ENCODE measurements around the gene RAB27A. TPM values are rescaled to one million over a fixed set of nuclear protein-coding genes. Genes with fewer than 3 reads are reported as not detected.

The RAB27A gene
- total and polyA plus RNA-seq, 9 of the 15 experiments (the other 6 are each of a cell fraction or from before 2014, with no cell fraction given), result 31.5 to 171 (median 80.4) TPM

DNA sequence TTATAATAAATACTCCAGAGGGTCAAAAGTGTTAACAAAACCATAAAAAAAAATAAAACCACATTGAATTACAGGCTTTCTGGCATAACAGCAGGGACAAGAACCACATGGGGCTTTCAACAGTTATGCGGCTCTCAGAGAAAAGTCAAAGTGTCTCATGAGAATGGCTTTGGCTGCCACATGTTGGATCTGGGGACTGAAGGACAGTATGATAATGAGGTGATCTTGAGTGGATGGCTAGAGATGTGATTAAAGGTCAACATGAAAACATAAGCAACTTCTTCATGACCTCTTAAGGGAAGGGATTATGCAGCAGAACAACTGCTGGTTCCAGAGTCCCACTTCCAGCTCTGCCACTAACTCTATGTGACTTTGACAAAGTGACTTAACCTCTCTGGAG is 5.2 kb downstream of the RAB27A start:
- FAIRE-seq (no peak), DNase-seq (ENCODE audit: extremely low read depth in 1 of 4, low spot score in 3 of 4) (peak in 1 of 4 experiments; percentile 45), ATAC-seq (no peak)
- WGBS (ENCODE audit: insufficient coverage, low coverage, missing lambda C conversion rate), result 42% methylated on average over 1 of the region's 1 CpG
- H3K4me3 ChIP-seq, result no peak overlapping the region
- BruUV-seq (replicated peaks), result no TSS peak
- peaks cover 94% of the 10 kb centered on the region for H3K79me2 ChIP-seq (ENCODE audit: control insufficient read depth, insufficient read depth, low read length)
- peaks cover 33% of the 10 kb centered on the region for H3K36me3 ChIP-seq (ENCODE audit: control insufficient read depth, insufficient read depth, low read length)
- peaks cover 4% of the 10 kb centered on the region for H3K9me1 ChIP-seq (ENCODE audit: control insufficient read depth, insufficient read depth, low read length)
- H3K4me1 ChIP-seq (replicated peaks in 1 of 2; ENCODE audit: control insufficient read depth in 2 of 2, insufficient read depth in 2 of 2, low read length in 2 of 2), result peaks cover 21 to 63% of the 10 kb centered on the region in 2 experiments
- ChIA-PET CTCF (ENCODE audit: low intra/inter-chr PET ratio) (no interaction called here), POLR2A (interaction anchor here (0.7 to 0.8 kb wide), 2 partner anchors 12 to 34 kb away, joined by 3 to 4 read pairs; partner anchors contain the start of genes PIGB and PIGBOS1)
- H3K4me2 ChIP-seq (ENCODE audit: insufficient read depth, low read length), result peak overlapping the region; percentile 31
- in situ Hi-C loops (cut with MboI), result loop anchor here (5.0 kb wide), 1 partner anchor 42 kb away; no protein-coding TSS in a partner anchor
- peak overlapping the region in 1 of 2 experiments; percentile 34; a peak in 2 of 4 replicates for H3K9ac ChIP-seq (ENCODE audit: insufficient read depth in 1 of 2, low read depth in 2 of 2, low read length in 2 of 2)
- peak overlapping the region; percentile 80; the same call in 2 of the 3 replicates for H3K27ac ChIP-seq (ENCODE audit: extremely low read depth, low read depth, low read length)
- no peaks in the 10 kb centered on the region for H3K27me3 ChIP-seq (ENCODE audit: control insufficient read depth in 2 of 2, insufficient read depth in 2 of 2, low read length in 2 of 2)
- H2AFZ ChIP-seq (ENCODE audit: low read depth, low read length), result no peak overlapping the region
- intact Hi-C loops (cut with micrococcal nuclease), result no loop called here
- no peaks in the 10 kb centered on the region for H3K9me3 ChIP-seq (replicated peaks; ENCODE audit: control insufficient read depth, insufficient read depth, low read depth, low read length)
- peaks cover 10% of the 10 kb centered on the region; the same call in 1 of the 2 replicates for H4K20me1 ChIP-seq (replicated peaks; ENCODE audit: control insufficient read depth, insufficient read depth, low read length)
- TF ChIP-seq, protein P1, sequence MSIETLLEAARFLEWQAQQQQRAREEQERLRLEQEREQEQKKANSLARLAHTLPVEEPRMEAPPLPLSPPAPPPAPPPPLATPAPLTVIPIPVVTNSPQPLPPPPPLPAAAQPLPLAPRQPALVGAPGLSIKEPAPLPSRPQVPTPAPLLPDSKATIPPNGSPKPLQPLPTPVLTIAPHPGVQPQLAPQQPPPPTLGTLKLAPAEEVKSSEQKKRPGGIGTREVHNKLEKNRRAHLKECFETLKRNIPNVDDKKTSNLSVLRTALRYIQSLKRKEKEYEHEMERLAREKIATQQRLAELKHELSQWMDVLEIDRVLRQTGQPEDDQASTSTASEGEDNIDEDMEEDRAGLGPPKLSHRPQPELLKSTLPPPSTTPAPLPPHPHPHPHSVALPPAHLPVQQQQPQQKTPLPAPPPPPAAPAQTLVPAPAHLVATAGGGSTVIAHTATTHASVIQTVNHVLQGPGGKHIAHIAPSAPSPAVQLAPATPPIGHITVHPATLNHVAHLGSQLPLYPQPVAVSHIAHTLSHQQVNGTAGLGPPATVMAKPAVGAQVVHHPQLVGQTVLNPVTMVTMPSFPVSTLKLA (conservative IDR thresholded peaks at IDR 0.05), result peak in 1 of 2 experiments; percentile 25; a peak in 1 of 4 replicates
- TF ChIP-seq PRPF4 (IDR thresholded peaks at IDR 0.05; ENCODE audit: insufficient read depth, low read depth, low read length, poor library complexity, severe bottlenecking) (no peak), NR2C1 (IDR thresholded peaks at IDR 0.05) (peak; percentile 54), NR2C1 (tag; IDR thresholded peaks at IDR 0.05) (peak; percentile 60), HCFC1 (IDR thresholded peaks at IDR 0.05; ENCODE audit: low read depth, low read length) (no peak), MEIS2 (IDR thresholded peaks at IDR 0.05; ENCODE audit: partially characterized antibody) (no peak), LEF1 (IDR thresholded peaks at IDR 0.05) (no peak), NR2C2 (CRISPR knock-in tag; IDR thresholded peaks at IDR 0.05) (no peak), NR2C2 (tag; IDR thresholded peaks at IDR 0.05) (peak; percentile 31; the same call in 1 of the 2 replicates), E2F3 (CRISPR knock-in tag; IDR thresholded peaks at IDR 0.05) (no peak)
- TF ChIP-seq, protein P2, sequence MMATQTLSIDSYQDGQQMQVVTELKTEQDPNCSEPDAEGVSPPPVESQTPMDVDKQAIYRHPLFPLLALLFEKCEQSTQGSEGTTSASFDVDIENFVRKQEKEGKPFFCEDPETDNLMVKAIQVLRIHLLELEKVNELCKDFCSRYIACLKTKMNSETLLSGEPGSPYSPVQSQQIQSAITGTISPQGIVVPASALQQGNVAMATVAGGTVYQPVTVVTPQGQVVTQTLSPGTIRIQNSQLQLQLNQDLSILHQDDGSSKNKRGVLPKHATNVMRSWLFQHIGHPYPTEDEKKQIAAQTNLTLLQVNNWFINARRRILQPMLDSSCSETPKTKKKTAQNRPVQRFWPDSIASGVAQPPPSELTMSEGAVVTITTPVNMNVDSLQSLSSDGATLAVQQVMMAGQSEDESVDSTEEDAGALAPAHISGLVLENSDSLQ (IDR thresholded peaks at IDR 0.05), result 0 out of 2 replicates have a peak, but pooled peaks have one; percentile 10
- TF ChIP-seq, protein P3, sequence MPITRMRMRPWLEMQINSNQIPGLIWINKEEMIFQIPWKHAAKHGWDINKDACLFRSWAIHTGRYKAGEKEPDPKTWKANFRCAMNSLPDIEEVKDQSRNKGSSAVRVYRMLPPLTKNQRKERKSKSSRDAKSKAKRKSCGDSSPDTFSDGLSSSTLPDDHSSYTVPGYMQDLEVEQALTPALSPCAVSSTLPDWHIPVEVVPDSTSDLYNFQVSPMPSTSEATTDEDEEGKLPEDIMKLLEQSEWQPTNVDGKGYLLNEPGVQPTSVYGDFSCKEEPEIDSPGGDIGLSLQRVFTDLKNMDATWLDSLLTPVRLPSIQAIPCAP (CRISPR knock-in tag; IDR thresholded peaks at IDR 0.05; ENCODE audit: borderline replicate concordance), result no peak
- TF ChIP-seq, protein P4, sequence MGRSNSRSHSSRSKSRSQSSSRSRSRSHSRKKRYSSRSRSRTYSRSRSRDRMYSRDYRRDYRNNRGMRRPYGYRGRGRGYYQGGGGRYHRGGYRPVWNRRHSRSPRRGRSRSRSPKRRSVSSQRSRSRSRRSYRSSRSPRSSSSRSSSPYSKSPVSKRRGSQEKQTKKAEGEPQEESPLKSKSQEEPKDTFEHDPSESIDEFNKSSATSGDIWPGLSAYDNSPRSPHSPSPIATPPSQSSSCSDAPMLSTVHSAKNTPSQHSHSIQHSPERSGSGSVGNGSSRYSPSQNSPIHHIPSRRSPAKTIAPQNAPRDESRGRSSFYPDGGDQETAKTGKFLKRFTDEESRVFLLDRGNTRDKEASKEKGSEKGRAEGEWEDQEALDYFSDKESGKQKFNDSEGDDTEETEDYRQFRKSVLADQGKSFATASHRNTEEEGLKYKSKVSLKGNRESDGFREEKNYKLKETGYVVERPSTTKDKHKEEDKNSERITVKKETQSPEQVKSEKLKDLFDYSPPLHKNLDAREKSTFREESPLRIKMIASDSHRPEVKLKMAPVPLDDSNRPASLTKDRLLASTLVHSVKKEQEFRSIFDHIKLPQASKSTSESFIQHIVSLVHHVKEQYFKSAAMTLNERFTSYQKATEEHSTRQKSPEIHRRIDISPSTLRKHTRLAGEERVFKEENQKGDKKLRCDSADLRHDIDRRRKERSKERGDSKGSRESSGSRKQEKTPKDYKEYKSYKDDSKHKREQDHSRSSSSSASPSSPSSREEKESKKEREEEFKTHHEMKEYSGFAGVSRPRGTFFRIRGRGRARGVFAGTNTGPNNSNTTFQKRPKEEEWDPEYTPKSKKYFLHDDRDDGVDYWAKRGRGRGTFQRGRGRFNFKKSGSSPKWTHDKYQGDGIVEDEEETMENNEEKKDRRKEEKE (IDR thresholded peaks at IDR 0.05; ENCODE audit: borderline replicate concordance in 1 of 2, control insufficient read depth in 1 of 2, low read depth in 2 of 2, low read length in 1 of 2), result no peak
